Inflammatory macrophage treated with lipopolysaccharide for 1 hour (primary cell): ENCODE results near the gene PDE4D.

Experiments
- DNase-seq, 2 donors: peaks; one replicate each; pipeline ENCODE4 v3.0.0-alpha.2; 2020 to 2022

Gene PDE4D

DNA sequence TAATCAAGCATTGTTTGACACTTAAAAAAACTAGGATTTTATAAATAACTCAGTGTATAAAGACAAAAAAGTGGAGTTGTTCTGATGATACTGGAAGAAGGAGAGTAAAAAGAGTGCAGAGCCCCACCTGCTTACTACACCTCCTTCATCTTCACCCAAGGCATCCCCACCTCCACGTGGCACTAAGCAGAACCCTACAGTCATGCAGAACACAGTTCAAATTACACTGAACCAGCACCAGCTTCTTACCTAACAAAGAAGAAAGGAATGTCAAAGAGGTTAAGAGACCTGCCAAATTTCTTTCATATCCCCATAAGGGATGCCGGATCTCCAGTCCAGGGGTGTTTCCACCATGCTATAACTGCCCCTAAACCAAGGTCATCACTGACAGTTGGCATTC, 55.5 kb downstream of the PDE4D start:
- DNase-seq: no peak

DNA sequence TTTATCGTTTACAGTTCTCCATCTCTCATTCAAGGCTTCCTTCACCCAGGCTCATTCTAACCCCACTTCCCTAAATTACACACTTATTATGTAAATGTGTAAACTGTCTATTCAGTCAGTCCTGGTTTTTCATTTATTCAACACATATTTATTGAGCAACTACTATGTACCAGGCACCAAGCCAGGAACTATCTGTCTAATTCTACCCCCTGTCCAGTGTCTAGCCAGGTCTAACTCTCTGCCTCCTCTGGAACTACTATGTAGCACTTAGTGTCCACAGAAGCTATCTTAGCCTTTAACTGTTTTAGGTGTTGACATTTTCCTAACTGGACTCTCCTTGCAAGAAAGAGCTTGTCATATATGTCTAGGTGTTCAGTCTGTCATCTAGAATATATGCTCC, 56.5 kb downstream of the PDE4D start:
- DNase-seq: no peak

- DNase-seq: no peak
These were observed 57.7 kb downstream of the PDE4D start for GRCh38 chr5:59835800-59836199.

GRCh38 chr5:59833448-59833847, 60.1 kb downstream of the PDE4D start:
- DNase-seq: no peak

DNA sequence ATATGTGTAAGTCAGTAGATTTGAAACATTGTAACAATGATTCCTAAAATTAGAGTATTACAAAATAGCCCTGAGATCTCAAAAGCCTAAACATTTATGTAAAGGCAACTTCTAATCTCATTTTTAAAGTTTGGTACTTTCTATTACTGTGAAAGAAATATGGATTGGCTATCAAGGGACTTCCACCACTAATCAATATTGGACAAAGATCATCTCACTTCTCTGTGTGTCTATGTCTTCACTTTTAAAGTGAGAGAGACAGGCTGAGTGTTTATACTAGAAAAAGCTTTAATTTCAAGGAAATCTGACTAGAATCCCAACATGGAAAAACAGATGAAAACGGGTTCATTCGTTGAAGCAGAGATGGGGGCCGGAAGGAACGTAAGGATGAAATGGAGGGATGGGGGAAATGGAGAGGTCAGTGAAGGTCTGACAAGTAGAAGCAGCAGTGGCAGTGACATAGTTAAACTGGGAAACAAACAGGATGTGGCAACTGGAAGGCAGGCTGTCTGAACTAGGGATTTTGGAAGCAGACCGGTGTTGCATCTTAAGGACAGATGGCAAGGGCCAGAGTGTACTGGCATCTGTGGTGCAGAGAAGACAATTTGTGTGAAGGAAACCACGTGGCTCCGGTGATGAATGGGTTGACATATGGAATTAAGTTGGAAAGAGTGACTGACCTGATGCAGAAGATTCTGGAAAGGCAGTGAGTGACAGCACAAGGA, 60.8 kb downstream of the PDE4D start:
- no peak for DNase-seq

DNA sequence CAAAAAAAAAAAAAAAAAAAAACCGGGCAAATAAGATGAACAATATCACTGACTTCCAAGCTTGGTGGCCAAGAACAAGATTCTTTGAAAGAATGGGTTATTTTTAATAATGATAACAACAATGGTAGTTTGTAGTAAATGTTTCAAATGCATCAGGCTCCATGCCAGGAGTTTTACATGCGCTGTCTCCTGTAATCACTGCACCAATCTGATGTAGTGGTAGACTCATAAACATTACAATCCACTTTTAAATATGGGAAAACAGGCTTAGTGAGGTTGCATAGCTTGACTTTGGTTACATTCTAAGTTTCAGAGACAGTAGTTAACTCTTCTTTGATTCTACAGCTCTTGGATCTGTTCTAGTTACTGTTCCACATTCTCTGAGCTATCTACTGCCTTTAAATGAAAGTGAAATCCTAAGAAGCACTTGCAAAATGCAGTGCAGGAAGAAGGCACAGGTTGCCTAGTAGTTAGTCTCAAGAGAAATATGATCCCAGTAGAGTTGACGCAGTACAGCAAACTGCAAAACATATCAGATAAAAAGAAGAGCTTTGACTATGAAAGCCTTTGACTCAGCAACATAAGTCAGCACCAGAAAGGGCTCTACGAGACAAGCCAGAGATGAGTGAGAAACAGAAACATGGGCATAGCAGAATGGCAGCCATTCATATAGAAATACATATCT, 62.1 kb downstream of the PDE4D start:
- no peak for DNase-seq

GRCh38 chr5:59830536-59831200, 62.9 kb downstream of the PDE4D start:
- DNase-seq: no peak

DNA sequence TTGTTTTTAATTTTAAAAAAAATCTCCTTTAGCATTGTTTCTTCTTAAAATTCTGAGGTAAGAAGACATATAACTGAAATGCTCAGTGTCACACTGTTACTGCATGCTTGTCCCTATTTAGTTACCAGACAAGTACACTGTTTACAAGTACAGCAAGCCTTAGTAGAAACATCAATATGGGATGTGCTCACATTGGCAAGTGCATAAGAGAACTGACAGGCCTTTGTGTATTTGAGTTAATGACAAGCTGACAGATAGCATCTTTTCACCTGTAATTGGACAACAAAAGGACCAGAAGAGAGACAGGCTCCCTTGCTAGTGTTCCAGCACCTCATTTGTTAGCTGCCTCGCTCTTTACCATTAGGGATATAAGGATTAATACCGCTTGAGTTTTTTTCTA, 63.6 kb downstream of the PDE4D start:
- no peak for DNase-seq

- no peak for DNase-seq
These were observed 64.1 kb downstream of the PDE4D start for GRCh38 chr5:59829386-59829785.

DNA sequence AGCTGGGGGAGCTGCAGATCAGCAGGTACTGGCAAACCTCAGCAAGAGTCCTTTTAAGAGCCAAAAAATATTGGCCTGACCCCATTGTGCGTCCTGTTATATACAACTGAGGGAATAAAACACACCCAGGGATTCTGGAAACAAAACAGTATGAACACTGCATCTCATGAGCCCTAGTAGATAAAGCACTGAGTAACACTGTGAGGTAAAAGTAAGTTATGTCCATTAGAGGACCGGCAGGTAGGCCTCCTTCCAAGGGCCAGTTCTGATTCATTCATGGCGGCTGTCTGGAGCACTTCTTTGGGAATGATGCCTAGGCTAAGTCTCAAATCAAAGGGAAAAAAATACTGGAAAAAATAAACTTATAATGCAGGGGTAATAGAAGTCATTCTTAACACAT, 64.9 kb downstream of the PDE4D start:
- no peak for DNase-seq

DNA sequence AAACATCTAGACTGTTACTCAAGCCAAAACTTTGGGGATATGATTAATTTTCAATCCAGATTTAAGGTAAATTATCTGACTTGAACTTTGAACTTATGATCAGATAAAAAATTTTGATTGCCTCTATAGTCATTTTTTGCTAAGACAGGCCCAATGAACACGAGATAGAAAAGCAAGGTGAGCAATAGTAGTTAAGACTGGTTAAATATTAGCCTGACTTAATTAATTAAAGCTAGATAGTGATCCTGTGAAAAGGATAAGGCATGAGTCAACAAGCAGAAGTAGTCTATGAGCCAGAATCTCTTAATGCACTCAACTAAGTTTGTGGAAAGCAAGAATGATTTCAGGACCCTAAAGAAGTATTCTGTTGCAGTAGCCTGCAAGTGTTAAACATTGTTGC, 66.5 kb downstream of the PDE4D start:
- no peak for DNase-seq

DNA sequence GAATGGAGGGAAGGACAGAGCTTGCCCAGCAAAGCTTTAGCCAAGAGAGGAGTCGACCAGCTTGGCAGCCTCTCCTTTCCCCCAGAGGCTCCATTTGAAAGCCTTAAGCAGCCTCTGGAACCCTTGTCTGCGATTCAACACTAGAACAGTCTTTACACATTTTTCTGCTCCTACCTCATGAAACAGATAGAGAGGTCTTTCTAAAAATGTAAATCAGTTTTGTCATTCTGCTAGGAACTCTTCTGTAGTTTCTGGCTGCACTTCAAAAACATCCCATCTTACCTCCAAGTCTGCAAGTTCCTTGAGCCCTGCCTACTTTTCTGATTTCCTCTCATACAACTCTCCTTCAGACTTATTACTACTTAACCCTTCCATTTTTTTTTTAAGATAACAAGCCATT, 70.1 kb downstream of the PDE4D start:
- no peak for DNase-seq

DNA sequence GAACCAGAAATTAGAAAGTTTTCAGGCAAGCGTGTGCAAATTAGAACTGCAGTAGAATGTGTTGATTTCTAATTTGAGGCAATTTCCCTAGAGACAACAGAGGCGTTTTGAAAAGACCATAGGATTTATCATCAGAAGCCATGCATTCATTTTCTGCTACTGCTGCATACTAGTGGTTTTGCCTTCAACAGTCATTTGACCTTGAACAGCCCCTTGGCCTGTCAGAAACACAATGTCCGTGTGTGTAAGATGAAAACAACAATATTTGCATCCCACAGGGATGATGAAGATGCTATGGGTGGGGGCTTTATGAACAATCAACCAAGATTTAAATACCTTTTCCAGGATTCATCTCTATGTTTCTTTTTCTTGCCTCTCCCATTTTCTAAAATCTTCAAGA, 73.7 kb downstream of the PDE4D start:
- DNase-seq: no peak

GRCh38 chr5:59817536-59817935, 76.0 kb downstream of the PDE4D start:
- no peak for DNase-seq

GRCh38 chr5:59816654-59817300, 76.7 kb downstream of the PDE4D start:
- peak; percentile 26 to 60 for DNase-seq

GRCh38 chr5:59814537-59814872, 79.0 kb downstream of the PDE4D start:
- no peak for DNase-seq

- peak; percentile 57 to 89 for DNase-seq
These were observed 79.6 kb downstream of the PDE4D start for GRCh38 chr5:59813761-59814536.

- DNase-seq: peak; percentile 59 to 89
These were observed 83.5 kb downstream of the PDE4D start for GRCh38 chr5:59810041-59810440.

DNA sequence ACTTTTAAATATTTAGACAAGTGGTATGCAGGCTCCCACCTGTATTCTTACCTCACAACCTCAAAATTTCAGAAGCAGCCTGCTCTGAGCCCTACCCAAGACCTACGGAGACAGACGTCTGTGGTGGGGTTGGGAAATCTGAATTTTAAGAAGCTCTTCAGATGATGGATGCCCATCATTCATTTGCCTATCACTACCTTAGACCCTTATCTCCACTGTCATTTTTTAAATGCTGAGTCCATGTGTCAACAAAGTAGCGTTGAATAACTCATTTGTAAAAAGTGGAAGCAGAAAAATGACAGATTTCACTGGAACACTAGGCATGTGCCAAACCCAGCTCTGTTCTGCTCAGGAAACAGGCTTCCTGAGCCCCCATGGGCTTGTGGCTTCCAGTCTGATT, 85.7 kb downstream of the PDE4D start:
- no peak for DNase-seq

GRCh38 chr5:59800347-59800893, 93.1 kb downstream of the PDE4D start:
- no peak for DNase-seq

DNA sequence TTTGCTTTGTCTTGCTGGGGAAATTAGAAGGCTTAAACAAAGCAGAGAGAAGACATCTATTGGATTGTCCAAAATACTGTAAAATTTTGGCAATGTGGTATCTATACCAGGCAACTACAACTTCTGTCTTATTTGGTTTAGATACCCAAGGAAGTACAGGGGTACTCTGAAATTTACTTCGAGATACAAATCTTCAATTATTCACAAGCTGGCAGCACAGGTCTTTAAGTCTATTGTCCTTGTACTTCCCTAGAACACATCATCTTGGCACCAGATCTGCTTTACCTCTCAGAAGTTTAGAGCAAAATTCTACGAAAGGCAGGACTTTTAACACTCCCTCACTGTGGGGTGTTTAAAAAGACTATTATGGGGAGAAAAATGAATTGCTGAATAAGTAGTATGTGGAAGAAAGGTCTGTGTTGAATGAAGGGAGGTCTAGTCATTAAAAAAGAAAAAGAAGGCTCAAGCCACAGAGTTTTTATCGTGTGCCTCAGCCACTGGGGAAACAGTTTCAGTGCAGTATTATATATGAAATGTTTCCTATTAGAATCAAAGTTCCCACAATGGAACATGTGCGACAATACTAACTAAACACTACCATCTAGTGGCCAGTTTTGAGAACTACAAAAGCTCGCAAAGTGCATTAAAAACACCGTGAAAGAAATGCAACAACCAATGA, 93.7 kb downstream of the PDE4D start:
- peak; percentile 18 to 91 for DNase-seq
